HG02943 (cell line): ENCODE results near the gene GJB2.
A peak's percentile ranks its signal among the peaks of the same experiment; 100 is the strongest.

Experiments
- ATAC-seq: cut with Tn5 transposase; IDR thresholded peaks from one replicate; pipeline ENCODE4 v1.9.1; 2021; ENCODE audit warnings: mild to moderate bottlenecking, low read depth, moderate library complexity; ENCODE audit not compliant: unreplicated experiment

The GJB2 gene

GRCh38 chr13:20193162-20193906 is 596 bp upstream of the GJB2 start:
- ATAC-seq: no peak

DNA sequence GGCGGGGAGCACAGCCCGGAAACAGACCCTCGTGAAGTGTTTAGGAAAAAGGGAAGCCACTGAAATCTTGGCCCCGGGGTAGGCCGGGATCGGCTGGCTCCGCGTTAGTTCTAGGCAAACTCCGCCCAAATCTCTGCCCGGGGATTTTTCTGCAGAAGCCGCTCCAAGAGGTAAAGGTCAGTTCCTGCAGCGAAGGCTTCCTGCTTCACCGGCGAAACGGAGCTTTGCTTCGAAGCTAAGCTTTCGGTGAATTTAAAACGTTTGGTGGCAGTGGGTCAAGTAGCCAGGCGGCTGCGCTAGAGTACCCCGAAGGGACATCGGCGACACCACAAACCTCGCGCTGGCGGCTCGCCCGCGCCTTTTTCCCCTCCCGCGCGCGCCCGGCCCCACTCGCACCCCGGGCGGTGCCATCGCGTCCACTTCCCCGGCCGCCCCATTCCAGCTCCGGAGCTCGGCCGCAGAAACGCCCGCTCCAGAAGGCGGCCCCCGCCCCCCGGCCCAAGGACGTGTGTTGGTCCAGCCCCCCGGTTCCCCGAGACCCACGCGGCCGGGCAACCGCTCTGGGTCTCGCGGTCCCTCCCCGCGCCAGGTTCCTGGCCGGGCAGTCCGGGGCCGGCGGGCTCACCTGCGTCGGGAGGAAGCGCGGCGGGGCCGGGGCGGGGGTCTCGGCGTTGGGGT is 441 bp downstream of the GJB2 start:
- no peak for ATAC-seq

GRCh38 chr13:20191311-20192157 is 1.2 kb downstream of the GJB2 start:
- ATAC-seq: no peak

GRCh38 chr13:20190481-20191310 is 2.0 kb downstream of the GJB2 start:
- no peak for ATAC-seq

DNA sequence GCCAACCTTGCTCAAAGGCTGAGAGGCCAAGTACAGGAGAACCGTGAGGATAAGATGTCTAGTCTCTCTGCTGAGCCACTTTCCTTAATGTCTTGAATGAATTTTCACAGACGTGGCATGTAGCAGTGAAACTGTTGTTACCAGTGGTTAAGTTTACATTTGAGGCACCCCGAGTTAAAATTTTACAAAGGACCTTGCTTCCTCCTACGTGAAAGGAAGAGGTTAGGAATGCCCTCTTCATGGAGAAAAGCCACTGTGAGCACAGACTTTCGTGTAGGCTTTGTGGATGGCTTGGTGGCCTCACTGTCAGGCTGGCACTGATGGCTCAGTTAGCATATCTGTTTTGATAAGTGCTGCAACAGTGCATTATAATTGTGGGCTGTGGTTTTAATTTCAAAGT is 2.7 kb downstream of the GJB2 start:
- ATAC-seq: no peak

- ATAC-seq: no peak
Observed at GRCh38 chr13:20188667-20189553, 3.8 kb downstream of the GJB2 start.

GRCh38 chr13:20186771-20187170 is 6.0 kb downstream of the GJB2 start:
- ATAC-seq: no peak

- ATAC-seq: no peak
Observed at GRCh38 chr13:20185366-20186056, 7.2 kb downstream of the GJB2 start.

DNA sequence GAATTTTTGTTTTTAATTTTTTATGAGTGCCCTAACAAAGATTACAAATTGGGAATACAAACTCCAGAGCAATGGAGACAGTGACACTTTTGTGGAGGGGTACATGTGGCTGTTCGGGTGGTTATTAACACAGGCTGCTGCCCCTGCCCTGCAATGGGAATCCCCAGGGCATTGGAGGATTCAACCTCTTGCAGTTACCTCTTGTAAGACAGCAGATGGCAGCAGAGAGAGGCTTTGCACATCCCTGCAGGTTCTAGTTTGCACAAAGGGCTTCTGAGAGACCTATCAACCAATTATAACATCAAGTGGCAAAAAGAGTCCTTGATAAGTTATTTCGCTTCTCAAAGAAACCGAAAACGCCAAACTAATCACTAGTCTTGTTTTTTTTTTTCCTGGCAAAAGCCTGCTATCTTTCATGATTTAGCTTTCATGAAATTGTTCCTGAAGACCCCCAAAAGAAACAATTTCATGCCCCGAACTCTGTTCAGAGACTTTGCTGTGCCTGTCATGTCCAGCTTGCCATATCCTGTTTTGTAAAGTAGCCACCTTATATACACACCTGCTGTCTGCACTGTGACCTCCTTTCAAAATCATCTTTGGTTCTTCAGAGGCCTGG is 10.4 kb downstream of the GJB2 start:
- ATAC-seq: no peak

DNA sequence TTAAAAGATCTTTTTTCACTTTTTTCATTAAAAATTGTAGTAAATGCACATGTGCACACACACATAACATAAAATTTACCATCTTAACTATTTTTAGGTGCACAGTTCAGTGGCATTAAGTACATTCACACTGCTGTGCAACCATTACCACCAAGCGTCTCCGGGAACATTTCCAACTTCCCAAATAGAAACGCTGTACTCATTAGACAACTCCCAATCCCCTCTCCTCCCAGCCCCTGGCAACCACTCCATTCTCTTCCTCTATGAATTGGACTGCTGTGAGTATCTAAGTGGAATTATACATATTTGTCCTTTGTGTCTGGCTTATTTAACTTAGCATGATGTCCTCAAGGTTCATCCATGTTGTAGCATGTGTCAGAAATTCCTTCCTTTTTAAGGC is 11.6 kb downstream of the GJB2 start:
- no peak for ATAC-seq

GRCh38 chr13:20178156-20178555 is 14.6 kb downstream of the GJB2 start:
- ATAC-seq: no peak

GRCh38 chr13:20177049-20177831 is 15.5 kb downstream of the GJB2 start:
- no peak for ATAC-seq

DNA sequence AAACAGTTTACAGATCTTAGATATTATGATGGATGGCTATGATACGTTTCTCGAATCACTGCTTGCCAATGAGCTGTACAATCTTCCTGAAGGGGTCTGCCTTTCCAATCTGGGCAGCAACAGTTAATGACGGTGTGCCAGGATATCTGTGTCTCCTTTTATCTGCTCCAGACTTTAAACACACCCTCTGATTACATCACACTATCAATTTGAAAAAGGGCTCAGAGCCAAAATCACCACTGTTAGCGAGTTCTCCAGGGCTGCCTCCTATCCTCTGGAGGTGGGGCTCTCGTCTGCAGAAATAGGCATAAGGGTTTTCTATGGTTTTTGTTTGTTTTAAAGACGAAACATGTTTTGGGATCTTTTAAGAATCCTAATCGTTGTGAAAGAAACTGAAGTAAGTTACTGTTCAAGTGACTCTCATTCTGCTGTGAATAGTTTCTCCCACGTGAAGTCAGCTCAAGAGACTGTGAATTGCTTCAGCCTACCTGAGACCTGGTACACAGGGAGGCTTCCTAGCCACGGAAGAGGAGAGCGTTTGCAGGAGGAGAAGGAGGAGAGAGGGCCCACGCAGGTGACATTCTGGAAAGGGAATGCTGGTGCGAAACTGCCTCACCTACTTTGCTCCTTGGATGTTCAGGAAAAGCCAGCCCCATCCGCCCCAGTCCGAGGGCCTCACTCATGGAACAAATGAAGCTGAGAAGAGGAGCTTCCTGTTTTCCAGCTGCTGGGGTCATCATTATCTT is 16.7 kb downstream of the GJB2 start:
- ATAC-seq: no peak

GRCh38 chr13:20175406-20175794 is 17.3 kb downstream of the GJB2 start:
- no peak for ATAC-seq

DNA sequence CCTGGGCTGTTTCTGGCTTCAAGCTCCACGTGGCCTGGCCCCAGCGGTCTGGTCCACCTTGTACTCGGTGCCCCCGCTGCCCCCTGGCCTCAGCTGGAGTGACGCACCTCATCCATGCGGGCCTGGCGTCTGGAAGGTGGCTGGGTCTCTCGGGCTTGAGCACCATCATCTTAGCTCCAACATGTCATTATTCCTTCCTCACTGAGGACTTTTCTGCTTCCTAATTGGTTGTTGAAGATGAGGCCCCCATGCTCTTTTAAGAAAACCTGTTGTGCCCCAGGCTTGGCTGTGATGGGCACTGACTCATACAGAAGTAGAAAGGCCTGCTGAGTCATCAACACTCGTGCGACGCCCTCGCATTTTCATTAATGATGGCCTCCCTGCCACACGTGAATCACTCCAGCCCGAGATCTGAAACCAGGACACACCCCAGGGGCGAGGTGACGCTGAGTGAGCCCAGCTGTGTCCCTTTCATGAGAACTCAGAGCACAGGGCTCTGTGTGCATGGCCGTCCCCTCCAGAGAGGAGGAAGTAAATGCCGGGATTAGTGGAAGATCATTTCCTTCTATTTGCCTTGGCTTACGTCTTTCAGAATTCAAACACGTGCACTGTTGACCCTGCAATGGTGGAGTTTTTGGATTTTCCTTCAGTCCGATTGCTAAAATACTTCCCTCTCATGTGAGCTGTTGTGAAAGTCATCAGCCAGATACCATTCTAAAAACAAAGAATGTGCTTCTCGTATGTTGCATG is 17.9 kb downstream of the GJB2 start:
- ATAC-seq: peak; percentile 84

- no peak for ATAC-seq
Observed at GRCh38 chr13:20173116-20173746, 19.5 kb downstream of the GJB2 start.
